DMS 273 (cell line): ENCODE results near the gene AFP.

Source experiments
- DNase-seq: peaks from one replicate; lab custom pipeline; 2025; ENCODE audit not compliant: unreplicated experiment; lab: John Stamatoyannopoulos, UW

Gene AFP

GRCh38 chr4:73456177-73457022, 20.4 kb downstream of the AFP start:
- no peak for DNase-seq

GRCh38 chr4:73458184-73459047, 22.4 kb downstream of the AFP start:
- no peak for DNase-seq

GRCh38 chr4:73459048-73459421, 23.0 kb downstream of the AFP start:
- DNase-seq = no peak

- DNase-seq = no peak
These were observed 25.0 kb downstream of the AFP start for GRCh38 chr4:73460913-73461522.

- DNase-seq = no peak
These were observed 32.1 kb downstream of the AFP start for GRCh38 chr4:73468170-73468569.

- DNase-seq = no peak
These were observed 34.7 kb downstream of the AFP start for GRCh38 chr4:73470728-73471127.

GRCh38 chr4:73477176-73477575, 41.2 kb downstream of the AFP start:
- no peak for DNase-seq

GRCh38 chr4:73479323-73479722, 43.3 kb downstream of the AFP start:
- DNase-seq = no peak

GRCh38 chr4:73481358-73481757, 45.3 kb downstream of the AFP start, which contains the start of gene AFM:
Gene AFM, plus strand, starts transcription at chr4:73481745. Its CDS starts 31 bp downstream, at chr4:73481776.
- no peak for DNase-seq

- DNase-seq = no peak
These were observed 49.1 kb downstream of the AFP start for GRCh38 chr4:73485085-73485484.

- DNase-seq = no peak
These were observed 49.6 kb downstream of the AFP start for GRCh38 chr4:73485596-73485995.

GRCh38 chr4:73486497-73486896, 50.5 kb downstream of the AFP start:
- no peak for DNase-seq

- no peak for DNase-seq
These were observed 51.2 kb downstream of the AFP start for GRCh38 chr4:73487233-73487632.

- DNase-seq = no peak
These were observed 64.2 kb downstream of the AFP start for GRCh38 chr4:73499996-73500765.

GRCh38 chr4:73501664-73502265, 65.7 kb downstream of the AFP start:
- no peak for DNase-seq

- DNase-seq = no peak
These were observed 69.5 kb downstream of the AFP start for GRCh38 chr4:73505567-73505966.
